Right cardiac atrium (tissue), 5 donors: ENCODE data around the gene AK4. TPM values are rescaled to one million over a fixed set of nuclear protein-coding genes. Genes with fewer than 3 reads are reported as not detected.

ENCODE experiments used
- ATAC-seq, 2 donors: fragments of 200-7000 bp; cut with Tn5 transposase; one replicate each; pipeline versions ENCODE4 v1.8.0 to v1.9.1; 2020; ENCODE audit warnings: moderate library complexity in 2 of 2, mild to moderate bottlenecking in 1 of 2
- DNase-seq, 3 donors: peaks; one replicate each; pipeline ENCODE4 v3.0.0-alpha.2; 2020
- H3K27ac ChIP-seq: one replicate; pipeline ENCODE4 v1.5.1; 2013; ENCODE audit warnings: mild to moderate bottlenecking, low read length, control low read depth, moderate library complexity
- H3K27me3 ChIP-seq: one replicate; pipeline ENCODE4 v1.6.1; 2013; ENCODE audit not compliant: control insufficient read depth, insufficient read depth
- H3K4me1 ChIP-seq: one replicate; pipeline ENCODE4 v1.6.1; 2013; ENCODE audit warnings: low read length; ENCODE audit not compliant: control insufficient read depth, insufficient read depth
- H3K4me3 ChIP-seq: one replicate; pipeline ENCODE4 v1.5.1; 2013; ENCODE audit warnings: low read length, control low read depth
- H3K9me3 ChIP-seq: one replicate; pipeline ENCODE4 v1.6.1; 2013; ENCODE audit warnings: low read length; ENCODE audit not compliant: control insufficient read depth
- WGBS: extraction: QIAGEN DNeasy Blood & Tissue Kit; methylation state at CpG from one replicate; pipeline ENCODE4 v1.1.7; 2013; 5-methylcytosine and 5-hydroxymethylcytosine counted together
- intact Hi-C, 4 donors: fragments of 100-400 bp; cut with DNase I; formaldehyde crosslinking; loops; one replicate each; pipeline versions ENCODE4 v1.11.0 to v1.14.0; 2022 to 2023
- polyA plus RNA-seq: library from polyadenylated mRNA; stranded (reverse); fragments of 200-250 nt; gene quantifications from one replicate; pipeline ENCODE4 v1.2.3, GENCODE V29; 2013
- total RNA-seq, 4 donors: library from RNA; stranded (reverse); fragmentation: NEBNext Ultra II Directional; extraction: Animal tissue kit (Norgen Biotek cat#: 25700); gene quantifications; one replicate each; pipeline ENCODE4 v1.2.1, GENCODE V29; 2021
- donor health status: healthy with polysubstance abuse.
- donor health status: DM: no; HTN: yes; CAD: no.
- donor health status: DM: no; HTN: no; CAD: no.
- donor health status: DM: no; HTN: yes; CAD: no; lungs with severe emphysema.
- donor health status: DM: yes; HTN: yes; CAD: no.

The AK4 gene
- total and polyA plus RNA-seq, 5 donors = 31.2 to 102 (median 89.3) TPM

GRCh38 chr1:65177457-65177856 lies 29.5 kb downstream of the AK4 start:
- DNase-seq (no peak), ATAC-seq (no peak)
- intact Hi-C loops = no loop called here
- H3K27me3 ChIP-seq = no peaks in the 10 kb centered on the region
- no peaks in the 10 kb centered on the region for H3K9me3 ChIP-seq
- H3K4me1 ChIP-seq = peaks cover 19% of the 10 kb centered on the region
- 82% methylated on average over 4 of the region's 4 CpGs for WGBS
- peak overlapping the region; percentile 67 for H3K27ac ChIP-seq
- no peak overlapping the region for H3K4me3 ChIP-seq

GRCh38 chr1:65178235-65178634 lies 30.2 kb downstream of the AK4 start:
- H3K4me3 ChIP-seq = no peak overlapping the region
- DNase-seq = no peak
- 87% methylated on average over 5 of the region's 5 CpGs for WGBS
- H3K4me1 ChIP-seq = peaks cover 16% of the 10 kb centered on the region
- H3K27me3 ChIP-seq = no peaks in the 10 kb centered on the region
- no peaks in the 10 kb centered on the region for H3K9me3 ChIP-seq
- intact Hi-C loops = no loop called here
- peak overlapping the region; percentile 50 for H3K27ac ChIP-seq
- ATAC-seq = no peak

- Histone ChIP-seq H3K9me3 (no peaks in the 10 kb centered on the region), H3K27ac (no peak overlapping the region), H3K4me1 (peaks cover 15% of the 10 kb centered on the region), H3K27me3 (no peaks in the 10 kb centered on the region), H3K4me3 (no peak overlapping the region)
- DNase-seq (no peak), ATAC-seq (no peak)
- 85% methylated on average over 1 of the region's 1 CpG for WGBS
- intact Hi-C loops = no loop called here
Measured at GRCh38 chr1:65179148-65179547, 31.1 kb downstream of the AK4 start.

GRCh38 chr1:65180977-65181376 lies 33.0 kb downstream of the AK4 start:
- no peak overlapping the region for H3K27ac ChIP-seq
- no peaks in the 10 kb centered on the region for H3K27me3 ChIP-seq
- intact Hi-C loops = no loop called here
- no peaks in the 10 kb centered on the region for H3K9me3 ChIP-seq
- H3K4me1 ChIP-seq = peaks cover 9% of the 10 kb centered on the region
- no peak overlapping the region for H3K4me3 ChIP-seq
- no peak for ATAC-seq
- no peak for DNase-seq
- WGBS = 42% methylated on average over 1 of the region's 1 CpG

- Histone ChIP-seq H3K27me3 (no peaks in the 10 kb centered on the region), H3K27ac (no peak overlapping the region), H3K4me1 (peaks cover 9% of the 10 kb centered on the region), H3K4me3 (no peak overlapping the region), H3K9me3 (no peaks in the 10 kb centered on the region)
- ATAC-seq = no peak
- DNase-seq = no peak
- 76% methylated on average over 2 of the region's 2 CpGs for WGBS
- intact Hi-C loops = no loop called here
Measured at GRCh38 chr1:65182658-65183268, 34.8 kb downstream of the AK4 start.

GRCh38 chr1:65189576-65190115 lies 41.6 kb downstream of the AK4 start:
- ATAC-seq (no peak), DNase-seq (no peak)
- Histone ChIP-seq H3K4me3 (no peak overlapping the region), H3K27me3 (no peaks in the 10 kb centered on the region), H3K9me3 (no peaks in the 10 kb centered on the region), H3K27ac (no peak overlapping the region), H3K4me1 (no peaks in the 10 kb centered on the region)
- intact Hi-C loops = no loop called here
- WGBS = 84% methylated on average over 2 of the region's 2 CpGs

- Histone ChIP-seq H3K4me1 (no peaks in the 10 kb centered on the region), H3K27ac (no peak overlapping the region), H3K27me3 (no peaks in the 10 kb centered on the region), H3K4me3 (no peak overlapping the region), H3K9me3 (no peaks in the 10 kb centered on the region)
- intact Hi-C loops = no loop called here
- ATAC-seq (no peak), DNase-seq (no peak)
- WGBS = 80% methylated on average over 4 of the region's 4 CpGs
Measured at GRCh38 chr1:65190229-65190628, 42.2 kb downstream of the AK4 start.

GRCh38 chr1:65193129-65193695 lies 45.2 kb downstream of the AK4 start:
- DNase-seq (no peak), ATAC-seq (no peak)
- H3K27me3 ChIP-seq = no peaks in the 10 kb centered on the region
- intact Hi-C loops = no loop called here
- no peak overlapping the region for H3K27ac ChIP-seq
- WGBS = 95% methylated on average over 5 of the region's 5 CpGs
- H3K4me3 ChIP-seq = no peak overlapping the region
- no peaks in the 10 kb centered on the region for H3K4me1 ChIP-seq
- no peaks in the 10 kb centered on the region for H3K9me3 ChIP-seq

- Histone ChIP-seq H3K27ac (peak overlapping the region; percentile 81), H3K9me3 (no peaks in the 10 kb centered on the region), H3K4me1 (no peaks in the 10 kb centered on the region), H3K4me3 (no peak overlapping the region), H3K27me3 (no peaks in the 10 kb centered on the region)
- ATAC-seq = peak; percentile 53 to 71
- intact Hi-C loops = no loop called here
- DNase-seq = no peak
- 53% methylated on average over 9 of the region's 9 CpGs for WGBS
Measured at GRCh38 chr1:65195495-65196417, 47.8 kb downstream of the AK4 start.

- no peaks in the 10 kb centered on the region for H3K27me3 ChIP-seq
- 89% methylated on average over 5 of the region's 5 CpGs for WGBS
- no peaks in the 10 kb centered on the region for H3K9me3 ChIP-seq
- H3K4me1 ChIP-seq = peaks cover 2% of the 10 kb centered on the region
- no peak overlapping the region for H3K4me3 ChIP-seq
- H3K27ac ChIP-seq = no peak overlapping the region
- ATAC-seq (no peak), DNase-seq (no peak)
- intact Hi-C loops = no loop called here
Measured at GRCh38 chr1:65196926-65197325, 48.9 kb downstream of the AK4 start.

- intact Hi-C loops = no loop called here
- Histone ChIP-seq H3K9me3 (no peaks in the 10 kb centered on the region), H3K27ac (no peak overlapping the region), H3K4me1 (peaks cover 2% of the 10 kb centered on the region), H3K27me3 (no peaks in the 10 kb centered on the region), H3K4me3 (no peak overlapping the region)
- ATAC-seq = no peak
- WGBS = 88% methylated on average over 4 of the region's 4 CpGs
- DNase-seq = no peak
Measured at GRCh38 chr1:65197636-65198035, 49.6 kb downstream of the AK4 start.
